ENCODE measurements around the gene ERGIC1. TPM values are rescaled to one million over a fixed set of nuclear protein-coding genes. Genes with fewer than 3 reads are reported as not detected.
A peak's percentile ranks its signal among the peaks of the same experiment; 100 is the strongest.

ERGIC1 gene
- total and polyA plus RNA-seq, 2 of the 13 experiments (the other 11 are each of a cell fraction or from before 2014, with no cell fraction given): 78.5 to 184 TPM

DNA sequence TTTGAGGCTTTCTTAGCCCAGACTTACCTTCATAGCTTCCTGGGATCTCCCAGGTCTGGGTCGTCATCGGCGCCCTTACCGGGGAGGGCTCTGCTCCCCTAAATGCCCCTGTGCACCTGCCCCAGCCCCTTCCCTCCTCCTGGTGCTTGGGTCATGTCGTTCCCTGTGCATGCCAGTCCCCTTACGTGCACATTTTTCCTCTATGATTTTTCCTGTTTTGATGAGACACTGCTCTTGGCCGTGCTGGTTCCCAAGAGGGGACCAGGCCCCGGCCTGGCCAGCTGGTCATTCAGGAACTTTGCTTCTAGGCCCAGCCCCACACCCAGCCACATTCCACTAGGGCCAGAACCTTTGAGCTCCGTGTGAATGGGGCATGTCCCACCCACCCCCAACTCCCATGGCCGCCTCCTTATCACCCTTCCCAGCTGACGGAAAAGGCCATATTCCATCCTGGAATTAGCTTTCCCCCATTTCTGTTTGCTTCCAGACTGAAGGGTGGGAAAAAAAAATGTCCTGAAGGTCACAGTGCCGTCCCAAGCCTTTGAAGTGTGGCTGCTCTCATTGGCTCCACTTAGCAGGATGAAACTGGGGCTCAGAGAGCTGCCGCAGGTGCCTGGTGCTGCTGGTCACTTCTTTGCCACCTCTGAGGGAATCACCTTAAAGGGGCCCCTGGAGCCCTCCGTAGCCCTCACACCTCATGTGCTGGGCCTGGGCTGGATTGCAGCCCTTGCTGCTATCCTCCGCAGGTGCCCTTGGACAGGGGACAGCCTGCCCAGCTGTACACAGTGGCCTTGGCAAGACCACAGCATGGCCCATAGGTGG lies 25.1 kb downstream of the ERGIC1 start (continued):
- TF ChIP-seq, protein P1, sequence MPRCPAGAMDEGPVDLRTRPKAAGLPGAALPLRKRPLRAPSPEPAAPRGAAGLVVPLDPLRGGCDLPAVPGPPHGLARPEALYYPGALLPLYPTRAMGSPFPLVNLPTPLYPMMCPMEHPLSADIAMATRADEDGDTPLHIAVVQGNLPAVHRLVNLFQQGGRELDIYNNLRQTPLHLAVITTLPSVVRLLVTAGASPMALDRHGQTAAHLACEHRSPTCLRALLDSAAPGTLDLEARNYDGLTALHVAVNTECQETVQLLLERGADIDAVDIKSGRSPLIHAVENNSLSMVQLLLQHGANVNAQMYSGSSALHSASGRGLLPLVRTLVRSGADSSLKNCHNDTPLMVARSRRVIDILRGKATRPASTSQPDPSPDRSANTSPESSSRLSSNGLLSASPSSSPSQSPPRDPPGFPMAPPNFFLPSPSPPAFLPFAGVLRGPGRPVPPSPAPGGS (CRISPR knock-in tag; IDR thresholded peaks at IDR 0.05): no peak
- no peak for TF ChIP-seq FOXC1 (CRISPR knock-in tag; IDR thresholded peaks at IDR 0.05; ENCODE audit: borderline replicate concordance)
- no peak for TF ChIP-seq IKZF1 (IDR thresholded peaks at IDR 0.05)
- TF ChIP-seq, protein P2, sequence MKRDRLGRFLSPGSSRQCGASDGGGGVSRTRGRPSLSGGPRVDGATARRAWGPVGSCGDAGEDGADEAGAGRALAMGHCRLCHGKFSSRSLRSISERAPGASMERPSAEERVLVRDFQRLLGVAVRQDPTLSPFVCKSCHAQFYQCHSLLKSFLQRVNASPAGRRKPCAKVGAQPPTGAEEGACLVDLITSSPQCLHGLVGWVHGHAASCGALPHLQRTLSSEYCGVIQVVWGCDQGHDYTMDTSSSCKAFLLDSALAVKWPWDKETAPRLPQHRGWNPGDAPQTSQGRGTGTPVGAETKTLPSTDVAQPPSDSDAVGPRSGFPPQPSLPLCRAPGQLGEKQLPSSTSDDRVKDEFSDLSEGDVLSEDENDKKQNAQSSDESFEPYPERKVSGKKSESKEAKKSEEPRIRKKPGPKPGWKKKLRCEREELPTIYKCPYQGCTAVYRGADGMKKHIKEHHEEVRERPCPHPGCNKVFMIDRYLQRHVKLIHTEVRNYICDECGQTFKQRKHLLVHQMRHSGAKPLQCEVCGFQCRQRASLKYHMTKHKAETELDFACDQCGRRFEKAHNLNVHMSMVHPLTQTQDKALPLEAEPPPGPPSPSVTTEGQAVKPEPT (CRISPR knock-in tag; IDR thresholded peaks at IDR 0.05; ENCODE audit: low read depth): peak; percentile 58; the same call in 1 of the 2 replicates
- peak; percentile 93 for TF ChIP-seq PITX1 (CRISPR knock-in tag; IDR thresholded peaks at IDR 0.05)
- TF ChIP-seq PHF20 (CRISPR knock-in tag; IDR thresholded peaks at IDR 0.05): 0 out of 2 replicates have a peak, but pooled peaks have one; percentile 41
- peak; percentile 87 for TF ChIP-seq BCL6 (CRISPR knock-in tag; IDR thresholded peaks at IDR 0.05)
- no peak for TF ChIP-seq ZNF44 (CRISPR knock-in tag; IDR thresholded peaks at IDR 0.05)
- TF ChIP-seq, protein P3, sequence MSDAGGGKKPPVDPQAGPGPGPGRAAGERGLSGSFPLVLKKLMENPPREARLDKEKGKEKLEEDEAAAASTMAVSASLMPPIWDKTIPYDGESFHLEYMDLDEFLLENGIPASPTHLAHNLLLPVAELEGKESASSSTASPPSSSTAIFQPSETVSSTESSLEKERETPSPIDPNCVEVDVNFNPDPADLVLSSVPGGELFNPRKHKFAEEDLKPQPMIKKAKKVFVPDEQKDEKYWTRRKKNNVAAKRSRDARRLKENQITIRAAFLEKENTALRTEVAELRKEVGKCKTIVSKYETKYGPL (CRISPR knock-in tag; IDR thresholded peaks at IDR 0.05): no peak
- TF ChIP-seq FOXA3 (CRISPR knock-in tag; IDR thresholded peaks at IDR 0.05): peak; percentile 78
- TF ChIP-seq, protein P4, sequence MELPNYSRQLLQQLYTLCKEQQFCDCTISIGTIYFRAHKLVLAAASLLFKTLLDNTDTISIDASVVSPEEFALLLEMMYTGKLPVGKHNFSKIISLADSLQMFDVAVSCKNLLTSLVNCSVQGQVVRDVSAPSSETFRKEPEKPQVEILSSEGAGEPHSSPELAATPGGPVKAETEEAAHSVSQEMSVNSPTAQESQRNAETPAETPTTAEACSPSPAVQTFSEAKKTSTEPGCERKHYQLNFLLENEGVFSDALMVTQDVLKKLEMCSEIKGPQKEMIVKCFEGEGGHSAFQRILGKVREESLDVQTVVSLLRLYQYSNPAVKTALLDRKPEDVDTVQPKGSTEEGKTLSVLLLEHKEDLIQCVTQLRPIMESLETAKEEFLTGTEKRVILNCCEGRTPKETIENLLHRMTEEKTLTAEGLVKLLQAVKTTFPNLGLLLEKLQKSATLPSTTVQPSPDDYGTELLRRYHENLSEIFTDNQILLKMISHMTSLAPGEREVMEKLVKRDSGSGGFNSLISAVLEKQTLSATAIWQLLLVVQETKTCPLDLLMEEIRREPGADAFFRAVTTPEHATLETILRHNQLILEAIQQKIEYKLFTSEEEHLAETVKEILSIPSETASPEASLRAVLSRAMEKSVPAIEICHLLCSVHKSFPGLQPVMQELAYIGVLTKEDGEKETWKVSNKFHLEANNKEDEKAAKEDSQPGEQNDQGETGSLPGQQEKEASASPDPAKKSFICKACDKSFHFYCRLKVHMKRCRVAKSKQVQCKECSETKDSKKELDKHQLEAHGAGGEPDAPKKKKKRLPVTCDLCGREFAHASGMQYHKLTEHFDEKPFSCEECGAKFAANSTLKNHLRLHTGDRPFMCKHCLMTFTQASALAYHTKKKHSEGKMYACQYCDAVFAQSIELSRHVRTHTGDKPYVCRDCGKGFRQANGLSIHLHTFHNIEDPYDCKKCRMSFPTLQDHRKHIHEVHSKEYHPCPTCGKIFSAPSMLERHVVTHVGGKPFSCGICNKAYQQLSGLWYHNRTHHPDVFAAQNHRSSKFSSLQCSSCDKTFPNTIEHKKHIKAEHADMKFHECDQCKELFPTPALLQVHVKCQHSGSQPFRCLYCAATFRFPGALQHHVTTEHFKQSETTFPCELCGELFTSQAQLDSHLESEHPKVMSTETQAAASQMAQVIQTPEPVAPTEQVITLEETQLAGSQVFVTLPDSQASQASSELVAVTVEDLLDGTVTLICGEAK (IDR thresholded peaks at IDR 0.05): no peak
- TF ChIP-seq, protein P4 (CRISPR knock-in tag; IDR thresholded peaks at IDR 0.05): no peak; the same call in 1 of the 2 replicates
- TF ChIP-seq GABPB1 (CRISPR knock-in tag; IDR thresholded peaks at IDR 0.05): no peak
- no peak for TF ChIP-seq SCMH1 (CRISPR knock-in tag; IDR thresholded peaks at IDR 0.05; ENCODE audit: borderline replicate concordance)
- no peak for TF ChIP-seq SETDB1 (CRISPR knock-in tag; IDR thresholded peaks at IDR 0.05; ENCODE audit: borderline replicate concordance)
- TF ChIP-seq SMAD9 (CRISPR knock-in tag; IDR thresholded peaks at IDR 0.05): no peak
- no peak for TF ChIP-seq RFX3 (CRISPR knock-in tag; IDR thresholded peaks at IDR 0.05)
